ENCODE measurements around the gene DAZL.

The DAZL gene

GRCh38 chr3:16538507-16538906 lies 66.7 kb downstream of the DAZL start:
- no peak for DNase-seq

GRCh38 chr3:16536996-16537395 lies 68.2 kb downstream of the DAZL start:
- DNase-seq, result no peak

Data from Kasumi-1 (cell line).